Measurements from ENCODE around the gene STK4. TPM values are rescaled to one million over a fixed set of nuclear protein-coding genes. Genes with fewer than 3 reads are reported as not detected.

The STK4 gene
- total and polyA plus RNA-seq, 2 of the 4 experiments (the other 2 are of a cell fraction), result 10.2 to 22.2 TPM

DNA sequence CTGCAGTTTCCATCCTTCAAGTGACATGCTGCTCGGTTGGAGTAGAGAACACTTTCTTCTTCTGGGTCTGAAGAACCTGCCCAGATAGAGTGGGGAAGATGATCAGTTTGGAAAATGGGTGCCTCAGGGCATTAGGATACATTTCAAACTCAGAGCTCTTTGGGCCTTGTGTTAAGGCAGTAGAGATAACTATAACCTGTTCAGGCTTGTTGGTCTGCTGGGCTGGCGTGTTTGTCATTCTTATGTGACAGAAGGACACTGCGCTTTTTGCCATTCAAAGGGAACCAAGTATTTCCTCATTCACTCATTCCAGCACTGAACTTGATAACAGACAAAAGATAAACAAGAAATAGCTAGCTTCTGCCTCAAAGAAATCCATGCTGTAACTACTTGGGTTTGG, 9.9 kb upstream of the STK4 start:
- Histone ChIP-seq H3K9me1 (ENCODE audit: insufficient read depth, low read length) (peaks cover 8% of the 10 kb centered on the region), H4K20me1 (ENCODE audit: insufficient read depth, low read length) (peaks cover 14% of the 10 kb centered on the region; the same call in 1 of the 2 replicates), H3K27me3 (ENCODE audit: control insufficient read depth, insufficient read depth, low read length) (no peaks in the 10 kb centered on the region), H2BK120ac (ENCODE audit: low read depth, low read length) (no peak overlapping the region), H3K18ac (ENCODE audit: low read depth, low read length) (no peak overlapping the region), H2AK9ac (replicated peaks; ENCODE audit: low read depth, low read length, poor library complexity) (no peak overlapping the region), H4K91ac (ENCODE audit: insufficient read depth, low read depth, low read length) (no peak overlapping the region), H2AK5ac (ENCODE audit: low read depth, low read length) (no peak overlapping the region), H3K23ac (ENCODE audit: low read depth, low read length) (no peak overlapping the region), H3K4ac (ENCODE audit: low read depth, low read length) (no peak overlapping the region), H3K4me2 (ENCODE audit: low read depth, low read length) (no peak overlapping the region), H3K14ac (replicated peaks; ENCODE audit: low read depth, low read length) (no peak overlapping the region), H3K4me1 (ENCODE audit: control insufficient read depth, insufficient read depth, low read length) (peaks cover 5% of the 10 kb centered on the region), H2BK15ac (ENCODE audit: low read depth, low read length) (no peak overlapping the region), H3K27ac (ENCODE audit: insufficient read depth, low read length) (no peak overlapping the region), H3K9me3 (ENCODE audit: control insufficient read depth, insufficient read depth, low read length) (no peaks in the 10 kb centered on the region), H2BK20ac (ENCODE audit: low read depth, low read length) (no peak overlapping the region), H4K8ac (ENCODE audit: low read depth in 2 of 2, low read length in 2 of 2) (no peak overlapping the region), H3K4me3 (ENCODE audit: insufficient read depth, low read depth, low read length) (no peak overlapping the region), H2AFZ (replicated peaks; ENCODE audit: low read length, poor library complexity) (no peak overlapping the region), H3K56ac (ENCODE audit: extremely low read depth, insufficient read depth, low read length) (no peak overlapping the region), H3K9ac (ENCODE audit: low read depth, low read length) (no peak overlapping the region), H3K79me1 (ENCODE audit: low read depth in 1 of 2, low read length in 2 of 2) (peaks cover 46 to 68% of the 10 kb centered on the region in 2 experiments), H4K5ac (ENCODE audit: low read depth, low read length) (no peak overlapping the region), H3K36me3 (ENCODE audit: control insufficient read depth, insufficient read depth, low read length) (peaks cover 37% of the 10 kb centered on the region), H2BK5ac (ENCODE audit: low read depth, low read length, poor library complexity, severe bottlenecking) (no peak overlapping the region)
- intact Hi-C loops (cut with micrococcal nuclease) (no loop called here), dilution Hi-C loops (cut with HindIII; ENCODE audit: low sequenced_read_pairs, unreplicated experiment) (no loop called here), in situ Hi-C loops (cut with MboI; ENCODE audit: low sequenced_read_pairs) (no loop called here)
- ChIA-PET POLR2A (ENCODE audit: unreplicated experiment) (no interaction called here), CTCF (no interaction called here)
- BruUV-seq (replicated peaks), result no TSS peak
- TF ChIP-seq MAFK (IDR thresholded peaks at IDR 0.05; ENCODE audit: low read depth, low read length), result no peak
- TF ChIP-seq RFX5 (IDR thresholded peaks at IDR 0.05; ENCODE audit: low read depth, low read length), result no peak
- no peak for TF ChIP-seq MAZ (IDR thresholded peaks at IDR 0.05; ENCODE audit: borderline replicate concordance, low read depth, low read length)
- TF ChIP-seq CEBPB (IDR thresholded peaks at IDR 0.05; ENCODE audit: low read depth, low read length), result no peak
- ATAC-seq (ENCODE audit: low read depth), result no peak
- WGBS, 2 experiments (ENCODE audit: extremely low coverage in 2 of 2, insufficient read length in 1 of 2), result no CpG with 5 or more reads among the region's 3 CpGs
- no peak for DNase-seq
